Measurements from ENCODE around the gene KRTAP1-3. TPM values are rescaled to one million over a fixed set of nuclear protein-coding genes. Genes with fewer than 3 reads are reported as not detected.
"Not testable (repeated sequence)": the region's sequence is repeated elsewhere in the genome, so short reads cannot be mapped to it uniquely, and the experiment has no call there.

Gene KRTAP1-3
- total RNA-seq, 4 donors from 2014 or later = not detected

- ATAC-seq (ENCODE audit: low FRiP score) = no peak
- no peak for TF ChIP-seq CTCF (IDR thresholded peaks at IDR 0.05)
- no peak for DNase-seq (ENCODE audit: low spot score)
Observed at GRCh38 chr17:41067281-41067680, 32.6 kb upstream of the KRTAP1-3 start.

- DNase-seq (ENCODE audit: low spot score) (no peak), ATAC-seq (ENCODE audit: low FRiP score) (no peak)
- TF ChIP-seq CTCF (IDR thresholded peaks at IDR 0.05) = no peak
Observed at GRCh38 chr17:41065829-41066624, 31.4 kb upstream of the KRTAP1-3 start, which contains the start of gene KRTAP2-4. KRTAP2-4 (minus strand) TSS chr17:41065879; CDS start chr17:41065845, 34 bp downstream.

- DNase-seq (ENCODE audit: low spot score); ATAC-seq (ENCODE audit: low FRiP score): not testable (repeated sequence)
Observed at GRCh38 chr17:41065016-41065689, 30.5 kb upstream of the KRTAP1-3 start.

GRCh38 chr17:41064301-41064700 is 29.6 kb upstream of the KRTAP1-3 start:
- DNase-seq (ENCODE audit: low spot score) (no peak), ATAC-seq (ENCODE audit: low FRiP score) (no peak)

GRCh38 chr17:41063449-41063848 is 28.8 kb upstream of the KRTAP1-3 start:
- no peak for TF ChIP-seq CTCF (IDR thresholded peaks at IDR 0.05)
- no peak for ATAC-seq (ENCODE audit: low FRiP score)
- no peak for DNase-seq (ENCODE audit: low spot score)

More at GRCh38 chr17:41064301-41064700, 29.6 kb upstream of the KRTAP1-3 start:
- TF ChIP-seq CTCF (IDR thresholded peaks at IDR 0.05) = no peak

GRCh38 chr17:41061964-41062363 is 27.3 kb upstream of the KRTAP1-3 start:
- DNase-seq (ENCODE audit: low spot score) (no peak), ATAC-seq (ENCODE audit: low FRiP score) (no peak)
- TF ChIP-seq CTCF (IDR thresholded peaks at IDR 0.05) = no peak

- TF ChIP-seq CTCF (IDR thresholded peaks at IDR 0.05) = no peak
- no peak for DNase-seq (ENCODE audit: low spot score)
- no peak for ATAC-seq (ENCODE audit: low FRiP score)
Observed at GRCh38 chr17:41060052-41060604, 25.5 kb upstream of the KRTAP1-3 start, which contains the start of gene KRTAP2-3. KRTAP2-3 (minus strand) TSS chr17:41060114; CDS start chr17:41060050, 64 bp downstream.

GRCh38 chr17:41059276-41060051 is 24.8 kb upstream of the KRTAP1-3 start:
- ATAC-seq (ENCODE audit: low FRiP score); DNase-seq (ENCODE audit: low spot score): not testable (repeated sequence)
